ENCODE measurements around the gene TBCK. TPM values are rescaled to one million over a fixed set of nuclear protein-coding genes. Genes with fewer than 3 reads are reported as not detected.

TBCK gene
- total RNA-seq, 4 donors from 2014 or later = 37.4 to 97.1 (median 48.3) TPM

DNA sequence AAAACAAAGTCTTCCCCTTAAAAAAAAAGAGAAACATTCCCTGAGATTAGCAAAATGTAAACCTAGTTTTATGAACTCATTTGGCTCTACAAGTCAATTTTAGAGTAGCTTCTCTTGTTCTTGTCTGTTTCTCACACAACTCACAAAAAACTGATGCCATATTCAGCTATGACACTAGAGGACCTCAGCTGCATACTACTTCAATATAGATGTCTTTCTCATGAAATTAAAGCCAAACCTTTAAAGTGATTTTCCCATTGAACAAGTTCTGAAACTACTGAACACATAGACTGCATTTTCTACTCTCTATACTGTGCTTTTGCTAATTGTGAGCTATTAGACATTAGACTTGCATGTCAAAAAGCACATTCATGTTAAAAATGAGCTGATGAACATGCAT is 49.8 kb downstream of the TBCK start:
- no peak overlapping the region for H3K4me3 ChIP-seq
- peaks cover 0 to 4% of the 10 kb centered on the region in 2 donors for H3K4me1 ChIP-seq
- intact Hi-C loops (cut with DNase I; ENCODE audit: low total_unique reads) = no loop called here
- no peak for DNase-seq
- H3K27ac ChIP-seq = no peak overlapping the region
- no peaks in the 10 kb centered on the region for H3K36me3 ChIP-seq
- H3K27me3 ChIP-seq = no peaks in the 10 kb centered on the region
- no peaks in the 10 kb centered on the region for H3K9me3 ChIP-seq
- TF ChIP-seq, protein P1, sequence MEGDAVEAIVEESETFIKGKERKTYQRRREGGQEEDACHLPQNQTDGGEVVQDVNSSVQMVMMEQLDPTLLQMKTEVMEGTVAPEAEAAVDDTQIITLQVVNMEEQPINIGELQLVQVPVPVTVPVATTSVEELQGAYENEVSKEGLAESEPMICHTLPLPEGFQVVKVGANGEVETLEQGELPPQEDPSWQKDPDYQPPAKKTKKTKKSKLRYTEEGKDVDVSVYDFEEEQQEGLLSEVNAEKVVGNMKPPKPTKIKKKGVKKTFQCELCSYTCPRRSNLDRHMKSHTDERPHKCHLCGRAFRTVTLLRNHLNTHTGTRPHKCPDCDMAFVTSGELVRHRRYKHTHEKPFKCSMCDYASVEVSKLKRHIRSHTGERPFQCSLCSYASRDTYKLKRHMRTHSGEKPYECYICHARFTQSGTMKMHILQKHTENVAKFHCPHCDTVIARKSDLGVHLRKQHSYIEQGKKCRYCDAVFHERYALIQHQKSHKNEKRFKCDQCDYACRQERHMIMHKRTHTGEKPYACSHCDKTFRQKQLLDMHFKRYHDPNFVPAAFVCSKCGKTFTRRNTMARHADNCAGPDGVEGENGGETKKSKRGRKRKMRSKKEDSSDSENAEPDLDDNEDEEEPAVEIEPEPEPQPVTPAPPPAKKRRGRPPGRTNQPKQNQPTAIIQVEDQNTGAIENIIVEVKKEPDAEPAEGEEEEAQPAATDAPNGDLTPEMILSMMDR (IDR thresholded peaks at IDR 0.05) = peak in 3 of 4 experiments; percentile 14 to 37 (median 15)
- no peak for TF ChIP-seq POLR2A (IDR thresholded peaks at IDR 0.05)

DNA sequence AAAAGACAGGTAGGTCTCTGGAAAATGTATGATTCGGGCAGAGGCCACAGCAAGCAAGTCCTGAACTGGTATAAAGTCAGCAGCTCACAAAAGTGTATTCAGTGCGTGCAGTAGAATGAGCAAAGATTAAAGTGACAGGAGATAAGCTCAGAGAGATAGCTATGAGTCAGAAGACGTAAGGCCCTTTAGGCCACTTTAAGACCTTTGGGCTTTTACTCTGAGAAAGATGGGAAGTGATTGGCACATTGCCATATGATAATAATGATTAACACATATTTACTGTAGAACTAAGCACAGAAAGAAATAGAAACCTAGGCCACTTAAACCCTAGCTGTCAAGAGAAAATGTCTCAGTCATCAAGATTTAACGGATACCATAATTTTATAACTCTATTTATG is 51.7 kb downstream of the TBCK start:
- peaks cover 0 to 4% of the 10 kb centered on the region in 2 donors for H3K4me1 ChIP-seq
- no peaks in the 10 kb centered on the region for H3K9me3 ChIP-seq
- no peaks in the 10 kb centered on the region for H3K27me3 ChIP-seq
- intact Hi-C loops (cut with DNase I; ENCODE audit: low total_unique reads) = no loop called here
- TF ChIP-seq, protein P1 (IDR thresholded peaks at IDR 0.05) = no peak
- no peak for TF ChIP-seq POLR2A (IDR thresholded peaks at IDR 0.05)
- no peaks in the 10 kb centered on the region for H3K36me3 ChIP-seq
- H3K4me3 ChIP-seq = no peak overlapping the region
- DNase-seq = no peak
- H3K27ac ChIP-seq = no peak overlapping the region

DNA sequence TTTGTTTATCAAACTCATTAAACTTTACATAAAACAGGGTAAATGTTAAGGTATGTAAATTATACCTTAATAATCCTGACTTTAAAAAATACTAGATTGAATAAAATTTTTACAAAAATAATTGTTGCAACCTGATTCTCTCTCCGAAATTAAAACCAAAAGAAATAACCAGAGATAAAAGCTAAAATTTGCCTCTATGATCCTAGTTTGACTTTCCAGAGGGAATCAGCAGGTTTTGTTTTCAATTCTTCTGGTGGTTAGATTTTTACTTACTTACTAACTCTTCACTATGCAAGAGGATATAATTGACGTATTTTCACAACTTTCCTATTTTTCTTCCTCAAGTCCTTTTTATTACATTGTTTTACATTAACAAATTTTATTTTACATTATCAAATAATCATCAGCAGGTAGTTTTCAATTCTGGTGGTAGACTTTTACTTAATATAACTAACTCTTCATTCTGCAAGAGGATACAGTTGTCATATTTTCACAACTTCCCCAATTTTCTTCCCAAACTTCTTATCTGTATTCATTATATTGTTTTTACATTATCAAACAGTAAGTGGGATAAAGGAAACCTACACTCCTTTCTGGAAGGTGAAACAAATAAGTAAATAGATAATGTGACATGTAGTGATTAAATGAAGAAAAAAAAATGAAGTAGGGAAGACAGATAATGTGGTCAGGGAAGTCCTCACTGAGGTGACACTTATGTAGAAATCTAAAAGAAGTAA is 52.2 kb downstream of the TBCK start:
- intact Hi-C loops (cut with DNase I; ENCODE audit: low total_unique reads) = no loop called here

DNA sequence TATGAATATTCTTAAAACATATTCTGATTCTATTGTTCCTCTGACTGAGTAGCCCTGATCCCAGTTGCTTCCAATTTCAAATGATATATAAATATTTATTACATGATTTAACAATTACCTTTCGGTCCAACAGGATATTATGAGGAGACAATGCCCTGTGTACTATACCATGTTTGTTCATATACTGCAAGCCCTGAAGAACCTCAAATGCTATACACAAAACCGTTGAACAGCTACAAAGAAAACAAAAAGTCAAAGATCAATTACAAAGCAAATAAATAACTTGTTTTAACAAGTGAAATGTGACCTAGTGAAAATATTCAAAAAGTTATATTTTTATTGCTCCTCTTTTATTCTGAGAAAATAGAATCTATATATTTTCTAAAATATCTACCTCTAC is 54.0 kb downstream of the TBCK start:
- Histone ChIP-seq H3K4me3 (no peak overlapping the region), H3K36me3 (no peaks in the 10 kb centered on the region), H3K27ac (no peak overlapping the region), H3K27me3 (no peaks in the 10 kb centered on the region), H3K9me3 (no peaks in the 10 kb centered on the region), H3K4me1 (no peaks in the 10 kb centered on the region)
- TF ChIP-seq, protein P1 (IDR thresholded peaks at IDR 0.05) = no peak
- no peak for TF ChIP-seq POLR2A (IDR thresholded peaks at IDR 0.05)
- intact Hi-C loops (cut with DNase I; ENCODE audit: low total_unique reads) = no loop called here
- no peak for DNase-seq

More for the DNA sequence above, 52.2 kb downstream of the TBCK start:
- Histone ChIP-seq H3K36me3 (no peaks in the 10 kb centered on the region), H3K9me3 (no peaks in the 10 kb centered on the region), H3K4me1 (peaks cover 0 to under 1% of the 10 kb centered on the region in 2 donors), H3K27ac (no peak overlapping the region), H3K4me3 (no peak overlapping the region), H3K27me3 (no peaks in the 10 kb centered on the region)
- DNase-seq = no peak
- TF ChIP-seq, protein P1 (IDR thresholded peaks at IDR 0.05) = no peak
- no peak for TF ChIP-seq POLR2A (IDR thresholded peaks at IDR 0.05)

DNA sequence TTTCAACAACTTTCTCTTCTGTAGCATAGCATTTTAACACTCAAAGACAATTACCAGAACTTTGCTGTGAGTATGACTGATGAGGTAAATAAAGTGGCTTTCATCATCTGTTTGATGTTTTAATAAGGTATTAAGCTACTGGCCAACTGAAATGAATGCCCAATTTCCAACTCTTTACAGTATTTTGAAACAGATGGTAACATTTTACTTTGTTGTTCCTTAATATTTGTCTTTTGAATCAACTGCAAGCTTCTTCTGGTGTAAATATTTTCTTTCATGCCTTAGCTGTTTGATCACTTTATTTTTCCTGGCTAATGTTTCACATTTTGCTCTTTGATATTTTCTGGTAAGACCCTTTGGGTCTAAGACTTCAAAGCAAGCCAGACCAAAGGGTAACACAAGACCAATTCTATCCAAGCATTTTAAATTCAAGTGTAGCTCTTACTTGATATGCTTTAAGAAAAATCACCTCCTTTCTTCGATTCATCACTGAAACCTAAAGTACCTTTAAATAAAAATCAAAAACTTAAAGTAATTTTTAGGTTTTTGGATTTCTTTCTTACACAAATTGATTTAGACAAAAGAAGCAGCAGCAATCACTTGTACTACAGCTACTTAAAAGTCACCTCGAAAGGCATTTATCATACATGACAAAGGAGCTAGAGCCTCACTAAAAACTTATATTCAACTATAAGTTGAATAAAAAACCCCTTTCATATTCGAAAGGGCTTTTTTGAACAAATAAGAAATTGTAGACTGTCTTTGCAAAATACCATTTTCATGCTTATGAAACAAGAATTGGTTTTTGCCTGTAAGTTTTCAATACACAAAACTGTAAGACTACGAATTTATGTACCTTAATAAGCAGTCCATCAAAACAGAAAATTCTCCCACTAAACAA is 57.6 kb downstream of the TBCK start:
- Histone ChIP-seq H3K9me3 (no peaks in the 10 kb centered on the region), H3K4me1 (no peaks in the 10 kb centered on the region), H3K27ac (no peak overlapping the region), H3K4me3 (no peak overlapping the region), H3K27me3 (no peaks in the 10 kb centered on the region), H3K36me3 (no peaks in the 10 kb centered on the region)
- DNase-seq = no peak
- TF ChIP-seq, protein P1 (IDR thresholded peaks at IDR 0.05) = no peak
- TF ChIP-seq POLR2A (IDR thresholded peaks at IDR 0.05) = no peak
- intact Hi-C loops (cut with DNase I; ENCODE audit: low total_unique reads) = no loop called here

All from uterus (tissue), 4 donors.